NCI-H82 (cell line): ENCODE data around the gene TPST1.

Experiments
- DNase-seq: peaks from one replicate; lab custom pipeline; 2025; lab: John Stamatoyannopoulos, UW

Gene TPST1

GRCh38 chr7:66238773-66239466 is 33.8 kb downstream of the TPST1 start:
- no peak for DNase-seq

DNA sequence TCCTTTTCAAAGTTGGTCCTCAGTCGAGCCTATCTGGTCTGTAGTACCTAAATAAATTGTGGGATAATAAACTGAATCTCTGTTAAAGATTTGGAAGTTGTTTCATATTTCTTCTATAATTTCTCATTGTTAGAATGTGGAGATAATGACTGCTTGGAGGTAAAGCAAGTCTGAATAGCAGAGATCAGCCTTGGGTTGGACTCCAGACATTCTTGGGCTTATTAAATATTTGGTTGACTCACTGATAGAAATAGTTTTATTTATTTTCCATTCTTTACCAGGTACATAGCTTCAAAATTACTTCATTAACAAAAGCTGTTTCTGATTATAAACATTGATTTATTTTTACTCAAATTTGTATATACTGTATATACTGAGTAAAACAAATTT is 34.3 kb downstream of the TPST1 start:
- no peak for DNase-seq

DNA sequence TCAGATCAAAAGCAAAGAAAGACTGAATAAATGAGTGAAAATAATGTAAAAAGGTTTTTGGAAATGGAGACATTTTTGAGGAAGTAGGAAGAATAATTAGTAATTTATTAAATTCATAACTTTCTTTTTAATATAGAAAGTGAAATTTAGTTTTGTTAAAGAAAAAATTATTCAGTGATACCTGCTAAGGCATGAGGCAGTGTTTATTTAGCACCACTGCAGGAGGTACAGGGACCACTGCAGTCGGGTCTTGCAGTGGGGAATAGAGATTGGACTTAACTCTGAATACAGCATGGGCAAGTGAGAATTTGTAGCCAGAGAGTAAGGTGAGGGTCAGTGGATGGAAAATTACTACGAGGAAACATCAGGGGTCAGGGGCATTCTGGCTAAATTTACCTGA is 39.9 kb downstream of the TPST1 start:
- no peak for DNase-seq

DNA sequence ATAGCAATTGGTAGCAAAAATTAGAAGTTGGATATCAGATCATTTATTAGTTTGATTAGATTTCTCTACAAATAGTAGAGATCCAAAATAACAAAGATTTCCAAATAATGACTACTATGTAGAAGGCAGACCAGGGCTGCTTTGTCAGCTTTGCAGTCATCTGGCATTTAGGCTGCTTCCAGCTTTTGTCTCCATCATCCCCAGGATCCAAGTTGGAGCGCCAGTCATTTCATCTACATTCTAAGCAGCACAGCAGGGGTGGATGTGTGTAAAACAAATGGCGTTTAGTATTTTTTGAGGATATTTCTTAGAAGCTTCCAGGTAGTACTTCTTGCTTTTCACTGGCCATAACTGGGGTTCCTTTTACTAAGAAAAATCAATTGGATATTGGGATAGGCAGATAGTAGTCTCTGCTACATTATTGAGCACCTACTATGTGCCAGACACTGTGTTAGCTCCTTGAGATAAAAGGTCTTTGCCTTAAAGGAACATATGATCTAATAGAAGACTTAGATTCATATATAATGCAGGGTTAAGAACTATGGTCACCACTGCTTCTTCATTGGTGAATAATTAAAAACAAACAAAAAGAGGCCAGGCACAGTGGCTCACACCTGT is 41.5 kb downstream of the TPST1 start:
- no peak for DNase-seq

DNA sequence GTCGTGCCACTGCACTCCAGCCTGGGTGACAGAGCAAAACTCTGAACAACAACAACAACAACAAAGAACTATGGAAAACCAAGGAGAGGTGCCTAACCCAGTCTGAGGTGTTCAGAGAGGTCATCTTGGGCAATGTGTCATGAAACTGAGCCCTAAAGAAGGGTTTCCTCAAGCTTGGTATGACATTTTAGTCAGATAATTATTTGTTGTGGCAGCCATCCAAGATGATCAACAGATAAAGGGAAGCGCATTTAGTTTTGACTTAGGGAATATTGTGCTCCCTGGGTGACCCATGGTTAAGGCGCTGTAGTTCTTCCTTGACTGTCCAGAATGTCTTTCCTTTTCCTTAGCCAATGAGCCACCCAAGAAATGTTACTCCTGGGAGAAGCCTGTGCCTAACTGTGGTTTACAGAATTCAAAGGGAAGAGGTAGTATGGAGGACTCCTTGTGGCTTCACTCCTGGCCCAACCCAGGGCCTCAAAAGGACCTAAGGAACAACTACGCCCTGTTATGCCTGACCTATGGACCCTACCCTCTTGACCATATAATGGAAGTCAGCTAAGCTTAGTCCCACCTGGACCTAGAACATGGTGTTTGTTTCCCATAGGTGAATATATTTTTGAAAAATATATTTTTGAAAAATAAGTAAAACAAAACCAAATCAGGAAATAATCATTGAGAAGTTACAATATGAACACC is 42.4 kb downstream of the TPST1 start:
- no peak for DNase-seq

DNA sequence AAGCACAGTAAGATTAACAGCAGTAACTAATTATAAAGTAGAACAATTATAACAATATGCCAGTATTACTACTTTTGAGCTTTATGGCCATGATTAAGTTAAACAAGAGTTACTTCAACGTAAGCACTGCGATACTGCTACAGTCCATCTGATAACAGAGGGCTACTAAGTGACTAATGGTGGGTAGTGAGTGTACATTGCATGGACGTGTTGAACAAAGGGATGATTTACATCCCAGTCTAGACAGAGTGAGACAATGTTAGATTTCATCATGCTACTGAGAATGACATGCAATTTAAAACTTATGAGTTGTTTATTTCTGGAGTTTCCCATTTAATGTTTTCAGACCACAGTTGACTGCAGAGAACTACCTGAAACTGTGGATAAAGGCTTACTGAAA is 45.6 kb downstream of the TPST1 start:
- DNase-seq, result no peak

- no peak for DNase-seq
Observed at GRCh38 chr7:66255534-66256100, 50.5 kb downstream of the TPST1 start.

DNA sequence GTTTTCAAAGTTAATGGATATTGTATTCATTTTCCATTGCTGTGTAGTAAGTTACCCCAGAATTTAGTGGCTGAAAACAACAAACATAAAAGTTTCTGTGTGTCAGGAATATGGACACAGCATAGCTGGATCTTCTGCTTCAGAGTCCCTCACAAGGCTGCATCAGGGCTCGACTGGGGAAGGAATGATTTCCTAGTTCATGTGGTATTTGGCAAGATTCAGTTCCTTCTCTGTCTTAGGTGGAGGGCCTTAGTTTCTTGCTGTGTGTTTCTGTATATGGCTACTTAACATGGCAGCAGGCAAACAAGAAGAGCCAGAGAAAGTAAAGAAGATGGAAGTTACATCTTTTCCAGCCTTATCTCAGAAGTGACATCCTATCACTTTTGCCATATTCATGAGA is 51.1 kb downstream of the TPST1 start:
- no peak for DNase-seq

DNA sequence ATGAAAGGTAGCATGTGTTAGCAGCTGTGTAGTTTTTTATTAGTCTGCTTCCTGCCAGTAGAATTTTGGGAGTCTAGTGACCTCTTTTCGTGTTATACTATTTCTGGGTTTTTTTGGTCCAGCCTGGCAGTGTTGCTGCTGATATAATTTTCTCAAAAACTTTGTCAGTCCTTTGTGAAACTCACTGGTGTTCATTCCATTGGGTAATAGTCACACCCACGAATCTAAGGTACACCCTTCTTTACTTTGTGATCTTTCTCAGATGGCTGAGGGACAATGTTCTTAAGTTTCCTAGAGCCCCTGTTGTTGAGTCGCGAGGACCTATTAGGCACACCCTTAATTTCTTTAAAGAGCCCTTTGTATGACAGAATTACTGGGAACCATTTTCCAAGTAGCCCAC is 52.3 kb downstream of the TPST1 start:
- DNase-seq, result no peak

DNA sequence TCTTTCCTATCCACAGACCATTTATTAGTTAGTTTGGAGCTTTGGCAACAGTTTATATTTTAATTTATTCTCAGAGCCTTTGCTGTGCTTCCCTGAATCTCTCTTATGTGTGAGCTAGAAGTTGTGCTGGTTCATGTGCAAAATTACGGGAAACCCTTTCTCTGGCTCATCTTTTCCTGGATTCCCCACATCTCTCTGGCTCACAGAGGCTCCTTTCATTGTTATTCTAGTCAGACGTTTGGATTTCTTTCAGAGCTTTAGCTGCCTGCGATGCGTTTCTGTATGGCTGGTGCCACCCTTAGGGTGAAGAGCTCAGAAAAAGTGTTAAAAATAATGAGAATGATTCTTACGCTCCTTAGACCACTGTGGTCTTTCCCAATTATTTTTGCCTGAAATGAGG is 53.3 kb downstream of the TPST1 start:
- no peak for DNase-seq

DNA sequence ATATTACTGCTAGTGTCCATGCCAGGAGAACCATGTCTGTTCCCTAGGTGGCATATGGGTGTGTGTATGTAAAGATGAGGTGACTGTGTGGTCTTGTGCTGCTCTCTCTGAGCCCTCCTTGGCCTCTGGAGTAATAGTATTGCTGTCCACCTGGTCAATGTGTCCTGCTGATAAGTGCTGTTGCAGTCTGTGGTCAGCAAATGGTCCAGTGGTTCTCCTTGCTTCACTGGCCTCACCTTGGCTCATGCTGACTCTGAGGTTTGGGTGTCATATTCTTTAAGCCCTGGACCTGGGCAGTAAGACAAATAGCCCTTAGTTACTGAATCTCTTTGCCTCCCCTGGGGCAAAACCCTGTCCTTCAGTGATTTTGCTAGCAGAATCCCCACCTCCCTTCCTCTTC is 56.8 kb downstream of the TPST1 start:
- DNase-seq, result no peak

DNA sequence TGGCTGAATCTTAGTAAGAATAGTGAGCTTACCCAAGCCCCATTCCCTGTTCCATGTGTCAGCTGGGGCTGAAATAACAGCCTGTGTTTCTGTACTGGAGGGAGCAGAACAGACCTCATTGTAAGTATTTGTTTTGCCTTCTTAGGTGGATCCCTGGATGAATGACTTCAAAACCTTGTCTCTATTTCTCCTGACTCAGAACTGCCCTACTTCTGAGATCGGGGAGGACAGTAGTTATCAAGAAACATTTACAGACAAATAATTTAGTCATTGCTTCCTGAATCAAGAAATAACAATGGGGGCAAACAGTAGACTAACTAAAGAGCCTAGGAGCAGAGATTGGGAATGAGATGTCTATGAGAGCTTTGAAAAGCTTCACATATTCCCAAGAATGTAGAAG is 58.8 kb downstream of the TPST1 start:
- DNase-seq, result no peak

- DNase-seq, result peak; percentile 50
Observed at GRCh38 chr7:66265566-66265965, 60.4 kb downstream of the TPST1 start.

GRCh38 chr7:66267249-66267648 is 62.1 kb downstream of the TPST1 start:
- DNase-seq, result no peak

- DNase-seq, result no peak
Observed at GRCh38 chr7:66269978-66270377, 64.8 kb downstream of the TPST1 start.

- DNase-seq, result no peak
Observed at GRCh38 chr7:66272321-66272720, 67.2 kb downstream of the TPST1 start.

GRCh38 chr7:66276363-66276762 is 71.2 kb downstream of the TPST1 start:
- no peak for DNase-seq

DNA sequence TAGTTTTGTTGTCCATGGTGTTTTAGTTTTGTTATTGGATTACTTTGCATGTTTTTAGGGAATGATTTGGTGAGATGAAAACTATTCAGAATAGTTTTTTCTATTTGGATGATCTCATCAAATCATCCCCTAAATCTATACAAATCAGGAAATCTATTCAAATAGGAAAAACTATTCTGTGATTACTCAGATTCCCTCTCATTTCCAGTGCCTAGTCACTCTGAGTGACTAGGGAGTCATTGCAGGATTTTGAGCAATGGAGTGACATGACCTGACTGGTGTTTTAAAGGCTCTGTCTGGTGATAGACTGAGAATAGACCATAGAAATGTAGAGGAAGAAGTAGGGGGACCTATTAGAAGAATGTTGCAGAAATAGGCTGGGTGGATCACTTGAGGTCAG is 72.4 kb downstream of the TPST1 start:
- DNase-seq, result no peak

- DNase-seq, result peak; percentile 2
Observed at GRCh38 chr7:66279912-66280311, 74.8 kb downstream of the TPST1 start.

DNA sequence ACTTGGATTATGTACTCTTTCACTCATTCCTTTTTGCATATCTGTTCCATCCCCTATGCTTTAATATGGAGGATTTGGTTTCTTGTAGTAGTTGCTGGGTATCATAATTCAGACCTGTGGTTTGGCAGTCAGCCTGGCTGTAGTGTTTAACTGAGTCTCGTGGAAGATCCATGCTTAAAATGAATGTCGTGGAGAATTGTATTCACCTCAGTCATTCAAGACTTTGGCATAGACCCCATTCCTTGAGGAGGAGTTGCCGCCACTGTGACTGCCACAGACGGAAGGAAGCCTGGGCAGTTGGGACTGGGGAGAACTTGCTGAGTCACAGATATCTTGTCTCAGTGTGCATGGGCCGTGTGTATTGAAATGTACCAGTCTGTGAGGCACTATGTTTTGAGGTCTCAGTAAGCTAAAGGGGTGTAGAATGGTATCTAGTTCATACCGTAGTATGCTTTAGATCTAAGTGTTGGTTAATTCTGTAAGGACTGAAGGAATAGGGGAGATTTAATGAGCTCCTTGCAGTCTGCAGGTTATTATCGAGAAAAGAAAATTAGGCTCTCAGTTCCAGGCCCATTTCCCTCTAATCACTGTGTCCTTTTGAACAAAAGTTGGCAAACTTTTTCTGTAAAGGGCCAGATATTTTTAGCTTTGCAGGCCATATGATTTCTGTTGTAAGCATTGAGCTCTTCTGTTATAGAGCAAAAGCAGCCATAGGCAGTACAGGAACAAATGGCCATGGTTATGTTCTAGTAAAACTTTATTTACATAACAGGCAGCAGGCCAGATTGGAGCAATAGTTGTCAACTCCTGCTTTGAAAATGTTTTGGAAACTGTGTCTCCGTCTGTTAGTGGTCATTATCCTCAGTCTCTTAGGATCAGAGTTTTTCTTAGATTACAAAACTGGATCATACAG is 76.8 kb downstream of the TPST1 start:
- no peak for DNase-seq

- DNase-seq, result no peak
Observed at GRCh38 chr7:66282591-66282935, 77.4 kb downstream of the TPST1 start.
